CD4-positive, alpha-beta memory T cell (primary cell): ENCODE data around the gene ALDH7A1. TPM values are rescaled to one million over a fixed set of nuclear protein-coding genes. Genes with fewer than 3 reads are reported as not detected.
"Not testable (repeated sequence)": the region's sequence is repeated elsewhere in the genome, so short reads cannot be mapped to it uniquely, and the experiment has no call there.

Experiments
- CTCF ChIA-PET: fragments of 350-600 bp; sonication (Branson Sonifier 250); formaldehyde crosslinking; loops from one replicate; lab custom pipeline; 2021; ENCODE audit warnings: inconsistent platforms; ENCODE audit not compliant: partially characterized antibody; lab: Charles Lee
- POLR2A ChIA-PET: fragments of 350-600 bp; sonication (Branson Sonifier 250); formaldehyde crosslinking; loops from one replicate; lab custom pipeline; 2021; ENCODE audit not compliant: partially characterized antibody; lab: Charles Lee
- DNase-seq, 5 donors: peaks; one replicate each; pipeline versions ENCODE4 v3.0.0 to v3.0.0-alpha.2; 2020 to 2022; ENCODE audit warnings: mixed read lengths in 1 of 5
- H3K27ac ChIP-seq: one replicate; pipeline ENCODE4 v1.7.0; 2013; ENCODE audit warnings: low read depth, low read length
- H3K27me3 ChIP-seq: 2 replicates; pipeline ENCODE4 v1.7.0; 2013; ENCODE audit warnings: mild to moderate bottlenecking, low read length, moderate library complexity; ENCODE audit not compliant: insufficient read depth
- H3K36me3 ChIP-seq: 2 replicates; pipeline ENCODE4 v1.7.0; 2013; ENCODE audit warnings: mild to moderate bottlenecking, low read length, moderate library complexity; ENCODE audit not compliant: insufficient read depth
- H3K4me1 ChIP-seq: 2 replicates; pipeline ENCODE4 v1.7.0; 2013; ENCODE audit warnings: mild to moderate bottlenecking, low read length, moderate library complexity; ENCODE audit not compliant: insufficient read depth
- H3K4me3 ChIP-seq, 2 donors: one replicate each; pipeline ENCODE4 v1.7.0; 2013; ENCODE audit warnings: low read length in 2 of 2, mild to moderate bottlenecking in 1 of 2
- H3K9me3 ChIP-seq, 2 donors: one replicate each; pipeline ENCODE4 v1.7.0; 2013; ENCODE audit warnings: low read length in 2 of 2, control low read depth in 1 of 2; ENCODE audit not compliant: control insufficient read depth in 1 of 2
- H3K27ac Mint-ChIP-seq, 7 donors: one replicate each; pipeline ENCODE4 v1.8.0; 2020 to 2021; ENCODE audit warnings: mixed read lengths in 7 of 7, mild to moderate bottlenecking in 6 of 7, inconsistent platforms in 3 of 7, moderate library complexity in 3 of 7
- H3K27me3 Mint-ChIP-seq, 2 donors: one replicate each; pipeline ENCODE4 v1.8.0; 2020 to 2021; ENCODE audit warnings: mixed read lengths in 2 of 2
- H3K36me3 Mint-ChIP-seq, 2 donors: one replicate each; pipeline ENCODE4 v1.8.0; 2020 to 2021; ENCODE audit warnings: mixed read lengths in 2 of 2, inconsistent platforms in 1 of 2, mild to moderate bottlenecking in 1 of 2
- H3K4me1 Mint-ChIP-seq, 4 donors: one replicate each; pipeline ENCODE4 v1.8.0; 2020 to 2021; ENCODE audit warnings: mixed read lengths in 4 of 4, mild to moderate bottlenecking in 1 of 4
- H3K4me3 Mint-ChIP-seq, 8 donors: one replicate each; pipeline ENCODE4 v1.8.0; 2020 to 2021; ENCODE audit warnings: mixed read lengths in 8 of 8, mild to moderate bottlenecking in 7 of 8, moderate library complexity in 6 of 8, inconsistent platforms in 3 of 8
- H3K9me3 Mint-ChIP-seq, 8 donors: one replicate each; pipeline ENCODE4 v1.8.0; 2020 to 2021; ENCODE audit warnings: mixed read lengths in 8 of 8, mild to moderate bottlenecking in 5 of 8, inconsistent platforms in 3 of 8, moderate library complexity in 1 of 8
- intact Hi-C: fragments of 100-400 bp; cut with micrococcal nuclease; formaldehyde crosslinking; loops from one replicate; pipeline ENCODE4 v1.15.1; 2023
- polyA plus RNA-seq, 2 donors: library from polyadenylated mRNA; unstranded; fragments of 300-500 nt; fragmentation: Illumina TruSeq; gene quantifications; one replicate each; pipeline ENCODE4 v1.2.3, GENCODE V29; 2021
- total RNA-seq, 2 experiments: library from RNA; stranded (reverse); gene quantifications; one replicate each; pipeline ENCODE4 v1.2.3, GENCODE V29; 2021

The ALDH7A1 gene
- total and polyA plus RNA-seq, 4 experiments from 2014 or later: 1.3 to 4.8 (median 1.8) TPM

DNA sequence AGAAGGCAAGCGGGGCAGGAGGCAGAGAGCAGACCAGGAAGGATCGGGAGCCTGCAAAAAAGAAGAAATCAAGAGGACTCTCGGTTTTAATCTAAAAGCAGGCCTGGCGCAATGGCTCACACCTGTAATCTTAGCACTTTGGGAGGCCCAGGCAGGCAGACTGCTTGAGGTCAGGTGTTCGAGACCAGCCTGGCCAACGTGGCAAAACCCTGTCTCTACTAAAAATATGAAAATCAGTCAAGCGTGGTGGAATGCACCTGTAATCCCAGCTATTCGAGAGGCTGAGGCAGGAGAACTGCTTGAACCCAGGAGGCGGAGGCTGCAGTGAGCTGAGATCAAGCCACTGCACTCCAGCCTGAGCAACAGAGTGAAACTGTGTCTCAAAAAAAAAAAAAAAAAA, 39.9 kb downstream of the ALDH7A1 start:
- H3K27ac ChIP-seq, intact Hi-C loops: not testable (repeated sequence)

DNA sequence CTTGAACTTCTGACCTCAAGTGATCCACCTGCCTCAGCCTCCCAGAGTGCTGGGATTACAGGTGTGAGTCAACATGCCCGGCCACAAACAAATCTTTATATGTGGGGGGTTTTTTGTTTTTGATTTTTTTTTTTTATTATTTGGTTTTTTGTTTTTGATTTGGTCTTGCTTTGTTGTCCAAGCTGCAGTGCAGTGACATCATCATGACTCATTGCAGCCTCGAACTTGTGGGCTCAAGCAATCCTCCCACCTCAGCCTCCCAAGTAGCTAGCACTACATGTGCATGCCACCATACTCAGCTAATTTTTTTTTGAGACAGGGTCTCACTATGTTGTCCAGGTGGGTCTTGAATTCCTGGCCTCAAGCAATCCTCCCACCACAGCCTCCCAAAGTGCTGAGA, 42.4 kb downstream of the ALDH7A1 start:
- no peaks in the 10 kb centered on the region for H3K9me3 ChIP-seq
- no peak overlapping the region for H3K27ac Mint-ChIP-seq
- no peak overlapping the region for H3K4me3 ChIP-seq
- intact Hi-C loops: no loop called here
- H3K9me3 Mint-ChIP-seq: no peaks in the 10 kb centered on the region
- H3K27ac ChIP-seq: no peak overlapping the region
- H3K4me1 ChIP-seq: no peaks in the 10 kb centered on the region
- H3K4me1 Mint-ChIP-seq: no peaks in the 10 kb centered on the region
- DNase-seq: no peak
- no peaks in the 10 kb centered on the region for H3K27me3 Mint-ChIP-seq
- CTCF ChIA-PET: no interaction called here
- H3K27me3 ChIP-seq: no peaks in the 10 kb centered on the region
- peaks cover 0 to 6% of the 10 kb centered on the region in 2 donors for H3K36me3 Mint-ChIP-seq
- POLR2A ChIA-PET: no interaction called here
- H3K4me3 Mint-ChIP-seq: no peak overlapping the region
- H3K36me3 ChIP-seq: no peaks in the 10 kb centered on the region

More for the DNA sequence above, 39.9 kb downstream of the ALDH7A1 start:
- H3K9me3 ChIP-seq, POLR2A ChIA-PET, H3K4me3 ChIP-seq, H3K4me3 Mint-ChIP-seq, H3K27ac Mint-ChIP-seq, H3K27me3 ChIP-seq, H3K4me1 ChIP-seq, H3K27me3 Mint-ChIP-seq, H3K9me3 Mint-ChIP-seq, H3K4me1 Mint-ChIP-seq, DNase-seq, CTCF ChIA-PET, H3K36me3 ChIP-seq: not testable (repeated sequence)
- peaks cover 0 to 10% of the 10 kb centered on the region in 2 donors for H3K36me3 Mint-ChIP-seq

DNA sequence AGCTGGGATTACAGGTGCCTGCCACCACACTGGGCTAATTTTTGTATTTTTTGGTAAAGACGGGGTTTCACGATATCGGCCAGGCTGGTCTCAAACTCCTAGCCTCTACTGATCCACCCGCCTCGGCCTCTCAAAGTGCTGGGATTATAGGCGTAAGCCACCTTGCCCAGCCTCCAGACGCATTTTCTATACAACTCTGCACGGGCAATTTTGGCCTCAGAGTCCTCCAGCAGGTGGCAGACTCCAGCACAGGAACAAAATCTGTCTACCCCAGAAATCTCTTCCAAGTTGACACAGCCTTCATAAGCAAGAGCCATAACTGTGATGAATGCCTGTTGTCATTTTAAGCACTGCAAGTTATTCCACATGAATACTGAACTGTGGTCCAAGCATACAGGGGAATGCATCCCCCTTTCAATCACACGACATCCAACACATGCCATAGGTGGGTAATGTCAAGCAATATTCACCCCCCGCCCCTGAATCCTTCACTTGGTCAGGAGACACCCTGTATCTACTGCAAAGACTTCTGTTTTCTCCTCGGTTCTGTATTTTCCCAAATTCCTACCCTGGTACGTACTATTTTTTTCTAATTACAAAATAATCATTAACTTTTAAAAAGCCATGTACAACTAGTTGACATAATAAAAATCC, 50.8 kb downstream of the ALDH7A1 start:
- H3K4me1 Mint-ChIP-seq: no peaks in the 10 kb centered on the region
- ChIA-PET CTCF (interaction anchor here (0.7 to 11.9 kb wide), 6 partner anchors 10 to 533 kb away, joined by 3 to 145 read pairs (median 4); no protein-coding TSS in a partner anchor), POLR2A (no interaction called here)
- peak in 4 of 5 donors; percentile 7 to 22 (median 20) for DNase-seq
- H3K27me3 Mint-ChIP-seq: peaks cover 1 to 3% of the 10 kb centered on the region in 2 donors
- Histone ChIP-seq H3K27me3 (no peaks in the 10 kb centered on the region), H3K9me3 (no peaks in the 10 kb centered on the region), H3K36me3 (no peaks in the 10 kb centered on the region), H3K27ac (no peak overlapping the region), H3K4me1 (no peaks in the 10 kb centered on the region), H3K4me3 (no peak overlapping the region)
- H3K27ac Mint-ChIP-seq: no peak overlapping the region
- H3K9me3 Mint-ChIP-seq: no peaks in the 10 kb centered on the region
- H3K36me3 Mint-ChIP-seq: no peaks in the 10 kb centered on the region
- intact Hi-C loops: loop anchor here (1.0 kb wide), 1 partner anchor 56 kb away; the partner anchor contains the start of gene PHAX
- no peak overlapping the region for H3K4me3 Mint-ChIP-seq

DNA sequence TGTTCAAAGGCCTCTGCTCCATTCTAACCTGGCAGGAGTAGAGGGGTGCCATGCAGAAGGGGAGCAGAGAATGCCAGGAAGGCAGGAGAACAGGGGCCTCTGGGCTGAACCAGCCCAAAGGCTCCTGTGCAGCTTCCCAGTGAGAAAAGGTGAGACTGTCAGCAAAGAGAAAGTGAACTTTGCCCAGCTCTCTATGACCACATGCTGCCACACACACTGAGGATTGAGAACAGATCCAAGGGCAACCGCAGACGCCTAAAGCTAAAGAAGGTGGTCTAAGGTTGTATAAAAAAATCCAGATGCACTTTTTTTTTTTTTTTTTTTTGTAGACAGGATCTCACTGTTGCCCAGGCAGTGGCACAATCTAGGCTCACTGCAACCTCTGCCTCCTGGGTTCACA, 51.4 kb downstream of the ALDH7A1 start:
- no peaks in the 10 kb centered on the region for H3K9me3 Mint-ChIP-seq
- no peaks in the 10 kb centered on the region for H3K36me3 Mint-ChIP-seq
- DNase-seq: no peak
- H3K27me3 ChIP-seq: no peaks in the 10 kb centered on the region
- no peak overlapping the region for H3K4me3 ChIP-seq
- H3K4me3 Mint-ChIP-seq: no peak overlapping the region
- H3K4me1 ChIP-seq: no peaks in the 10 kb centered on the region
- H3K4me1 Mint-ChIP-seq: peaks cover 0 to 1% (median 0%) of the 10 kb centered on the region in 4 donors
- H3K36me3 ChIP-seq: no peaks in the 10 kb centered on the region
- no peaks in the 10 kb centered on the region for H3K9me3 ChIP-seq
- intact Hi-C loops: loop anchor here (1.0 kb wide), 1 partner anchor 57 kb away; the partner anchor contains the start of gene PHAX
- peaks cover 1 to 3% of the 10 kb centered on the region in 2 donors for H3K27me3 Mint-ChIP-seq
- H3K27ac ChIP-seq: no peak overlapping the region
- ChIA-PET CTCF (interaction anchor here (0.7 to 11.9 kb wide), 12 partner anchors 10 to 534 kb away, joined by 3 to 145 read pairs (median 4); no protein-coding TSS in a partner anchor), POLR2A (no interaction called here)
- peak overlapping the region in 1 of 7 donors; percentile 19 for H3K27ac Mint-ChIP-seq

DNA sequence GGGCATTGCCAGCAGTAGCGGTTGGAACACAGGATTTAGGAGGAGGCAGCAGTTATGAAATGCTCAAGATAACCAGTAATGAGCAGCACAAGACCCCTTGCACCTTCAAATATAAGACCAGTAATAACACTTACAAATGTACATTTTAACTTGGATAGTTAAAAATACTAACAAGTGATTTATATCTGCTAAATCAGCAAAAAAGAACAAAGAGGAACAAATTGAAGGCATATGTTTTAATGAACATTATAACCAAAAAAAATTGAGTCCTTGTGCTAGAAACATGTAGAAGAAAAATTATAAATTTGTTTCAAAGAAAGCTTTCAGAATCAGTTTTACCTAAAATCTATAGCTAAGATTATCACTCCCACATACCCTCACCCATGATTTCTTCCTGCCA, 52.0 kb downstream of the ALDH7A1 start:
- Mint-ChIP-seq H3K27ac (no peak overlapping the region), H3K36me3 (no peaks in the 10 kb centered on the region), H3K27me3 (peaks cover 2 to 3% of the 10 kb centered on the region in 2 donors), H3K4me3 (no peak overlapping the region), H3K4me1 (peaks cover 0 to 1% (median 0%) of the 10 kb centered on the region in 4 donors), H3K9me3 (no peaks in the 10 kb centered on the region)
- H3K4me1 ChIP-seq: no peaks in the 10 kb centered on the region
- no peaks in the 10 kb centered on the region for H3K9me3 ChIP-seq
- ChIA-PET POLR2A (no interaction called here), CTCF (interaction anchor here (0.7 to 11.9 kb wide), 12 partner anchors 10 to 205 kb away, joined by 3 to 145 read pairs (median 5); no protein-coding TSS in a partner anchor)
- no peak overlapping the region for H3K27ac ChIP-seq
- no peak for DNase-seq
- intact Hi-C loops: no loop called here
- H3K4me3 ChIP-seq: no peak overlapping the region
- no peaks in the 10 kb centered on the region for H3K36me3 ChIP-seq
- H3K27me3 ChIP-seq: no peaks in the 10 kb centered on the region

DNA sequence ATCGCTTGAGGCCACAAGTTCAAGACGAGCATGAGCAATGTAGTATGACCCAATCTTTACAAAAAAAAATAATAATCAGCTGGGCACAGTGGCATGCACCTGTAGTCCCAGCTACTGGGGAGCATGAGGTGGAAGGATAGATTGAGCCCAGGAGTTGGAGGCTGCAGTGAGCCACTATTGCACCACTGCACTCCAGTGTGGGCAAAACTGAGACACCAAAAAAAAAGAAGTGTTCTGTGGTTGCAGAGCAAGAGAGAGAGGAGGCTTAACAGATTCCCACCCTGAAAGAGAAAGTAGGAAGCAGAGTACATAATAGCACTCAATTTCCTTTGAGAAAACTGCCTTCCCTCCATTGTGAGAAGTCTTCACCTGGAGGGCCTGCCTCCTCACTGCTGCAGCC, 52.6 kb downstream of the ALDH7A1 start:
- no peaks in the 10 kb centered on the region for H3K9me3 Mint-ChIP-seq
- CTCF ChIA-PET: interaction anchor here (1.1 to 11.9 kb wide), 8 partner anchors 10 to 205 kb away, joined by 4 to 145 read pairs (median 22); partner anchors contain the start of gene PHAX

DNA sequence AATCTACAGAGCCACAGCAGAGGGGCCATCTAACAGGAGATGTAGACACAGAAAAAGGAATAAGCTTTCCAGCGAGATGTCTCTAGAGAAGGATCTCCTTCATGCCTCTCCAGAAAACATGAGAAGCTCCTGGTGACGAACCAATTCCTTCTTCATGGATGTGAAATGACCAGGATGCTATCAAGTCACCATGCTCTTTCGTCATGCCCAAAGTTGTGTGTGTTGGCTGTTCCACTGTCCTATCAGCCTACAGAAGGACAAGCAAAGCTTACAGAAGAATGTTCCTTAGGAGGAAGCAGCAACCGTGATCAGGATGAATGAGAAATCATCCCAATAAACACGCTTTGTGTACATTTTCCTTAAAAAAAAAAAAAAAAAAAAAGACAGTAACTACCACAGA, 54.4 kb downstream of the ALDH7A1 start:
- Histone ChIP-seq H3K9me3 (no peaks in the 10 kb centered on the region), H3K27ac (no peak overlapping the region), H3K27me3 (no peaks in the 10 kb centered on the region), H3K36me3 (no peaks in the 10 kb centered on the region), H3K4me1 (no peaks in the 10 kb centered on the region), H3K4me3 (no peak overlapping the region)
- Mint-ChIP-seq H3K36me3 (no peaks in the 10 kb centered on the region), H3K9me3 (no peaks in the 10 kb centered on the region), H3K4me1 (peaks cover 0 to 1% (median 0%) of the 10 kb centered on the region in 4 donors), H3K27ac (peak overlapping the region in 1 of 7 donors; percentile 31), H3K27me3 (peaks cover 2 to 4% of the 10 kb centered on the region in 2 donors), H3K4me3 (no peak overlapping the region)
- no peak for DNase-seq
- ChIA-PET POLR2A (no interaction called here), CTCF (interaction anchor here (0.5 to 11.9 kb wide), 14 partner anchors 29 to 288 kb away, joined by 3 to 145 read pairs (median 5); no protein-coding TSS in a partner anchor)
- intact Hi-C loops: no loop called here

More for the DNA sequence above, 52.6 kb downstream of the ALDH7A1 start:
- Histone ChIP-seq H3K36me3 (no peaks in the 10 kb centered on the region), H3K27me3 (no peaks in the 10 kb centered on the region), H3K9me3 (no peaks in the 10 kb centered on the region), H3K4me1 (no peaks in the 10 kb centered on the region), H3K4me3 (no peak overlapping the region), H3K27ac (no peak overlapping the region)
- DNase-seq: no peak
- Mint-ChIP-seq H3K36me3 (no peaks in the 10 kb centered on the region), H3K4me3 (no peak overlapping the region), H3K27me3 (peaks cover 2 to 3% of the 10 kb centered on the region in 2 donors), H3K27ac (peak overlapping the region in 1 of 7 donors; percentile 32), H3K4me1 (peaks cover 0 to 1% (median 0%) of the 10 kb centered on the region in 4 donors)
- intact Hi-C loops: no loop called here
- POLR2A ChIA-PET: no interaction called here
